ENCODE measurements around the gene GRAMD1B.

DNA sequence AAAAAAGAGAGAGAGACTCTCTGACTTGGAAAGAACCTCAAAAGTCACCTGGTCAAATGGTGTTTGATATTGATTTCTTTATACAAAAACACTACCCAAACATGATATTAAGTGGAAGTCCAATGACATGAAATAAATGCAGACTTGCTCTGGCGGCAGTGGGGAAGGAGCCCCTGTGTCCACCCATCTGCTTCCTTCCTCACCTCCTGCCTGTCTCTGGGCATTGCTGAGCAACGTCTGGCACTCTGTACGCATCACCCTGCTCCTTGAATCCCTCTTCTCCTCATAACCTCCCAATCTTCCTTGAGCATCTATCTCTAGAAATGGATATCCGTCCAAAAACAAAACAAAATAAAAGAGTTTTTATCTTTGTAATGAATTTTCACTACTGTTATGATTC lies 39.9 kb upstream of the GRAMD1B start:
- TF ChIP-seq POLR2A (IDR thresholded peaks at IDR 0.05): no peak
- TF ChIP-seq, protein P1, sequence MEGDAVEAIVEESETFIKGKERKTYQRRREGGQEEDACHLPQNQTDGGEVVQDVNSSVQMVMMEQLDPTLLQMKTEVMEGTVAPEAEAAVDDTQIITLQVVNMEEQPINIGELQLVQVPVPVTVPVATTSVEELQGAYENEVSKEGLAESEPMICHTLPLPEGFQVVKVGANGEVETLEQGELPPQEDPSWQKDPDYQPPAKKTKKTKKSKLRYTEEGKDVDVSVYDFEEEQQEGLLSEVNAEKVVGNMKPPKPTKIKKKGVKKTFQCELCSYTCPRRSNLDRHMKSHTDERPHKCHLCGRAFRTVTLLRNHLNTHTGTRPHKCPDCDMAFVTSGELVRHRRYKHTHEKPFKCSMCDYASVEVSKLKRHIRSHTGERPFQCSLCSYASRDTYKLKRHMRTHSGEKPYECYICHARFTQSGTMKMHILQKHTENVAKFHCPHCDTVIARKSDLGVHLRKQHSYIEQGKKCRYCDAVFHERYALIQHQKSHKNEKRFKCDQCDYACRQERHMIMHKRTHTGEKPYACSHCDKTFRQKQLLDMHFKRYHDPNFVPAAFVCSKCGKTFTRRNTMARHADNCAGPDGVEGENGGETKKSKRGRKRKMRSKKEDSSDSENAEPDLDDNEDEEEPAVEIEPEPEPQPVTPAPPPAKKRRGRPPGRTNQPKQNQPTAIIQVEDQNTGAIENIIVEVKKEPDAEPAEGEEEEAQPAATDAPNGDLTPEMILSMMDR (IDR thresholded peaks at IDR 0.05): no peak
